Measurements from ENCODE around the gene COLEC12.

GRCh38 chr18:274313-274712 lies 226.2 kb downstream of the COLEC12 start:
- TF ChIP-seq CTCF (IDR thresholded peaks at IDR 0.05), result no peak
- no peak for TF ChIP-seq POLR2A (IDR thresholded peaks at IDR 0.05)

Measured in thyroid gland (tissue), 4 donors.